Left renal pelvis (tissue), 4 donors: Measurements from ENCODE around the gene CIB2. TPM values are rescaled to one million over a fixed set of nuclear protein-coding genes. Genes with fewer than 3 reads are reported as not detected.

Source experiments
- DNase-seq, 4 donors: peaks; one replicate each; pipeline ENCODE4 v3.0.0-alpha.2; 2013; ENCODE audit warnings: low read depth in 4 of 4, low spot score in 3 of 4
- polyA plus RNA-seq, 4 donors: library from polyadenylated mRNA; unstranded; fragments of 120-200 nt; gene quantifications; one replicate each; pipeline ENCODE4 v1.2.1, GENCODE V29; 2013; ENCODE audit not compliant: insufficient read length in 4 of 4

CIB2 gene
- polyA plus RNA-seq, 4 donors: 15.6 to 30.5 (median 29.3) TPM

DNA sequence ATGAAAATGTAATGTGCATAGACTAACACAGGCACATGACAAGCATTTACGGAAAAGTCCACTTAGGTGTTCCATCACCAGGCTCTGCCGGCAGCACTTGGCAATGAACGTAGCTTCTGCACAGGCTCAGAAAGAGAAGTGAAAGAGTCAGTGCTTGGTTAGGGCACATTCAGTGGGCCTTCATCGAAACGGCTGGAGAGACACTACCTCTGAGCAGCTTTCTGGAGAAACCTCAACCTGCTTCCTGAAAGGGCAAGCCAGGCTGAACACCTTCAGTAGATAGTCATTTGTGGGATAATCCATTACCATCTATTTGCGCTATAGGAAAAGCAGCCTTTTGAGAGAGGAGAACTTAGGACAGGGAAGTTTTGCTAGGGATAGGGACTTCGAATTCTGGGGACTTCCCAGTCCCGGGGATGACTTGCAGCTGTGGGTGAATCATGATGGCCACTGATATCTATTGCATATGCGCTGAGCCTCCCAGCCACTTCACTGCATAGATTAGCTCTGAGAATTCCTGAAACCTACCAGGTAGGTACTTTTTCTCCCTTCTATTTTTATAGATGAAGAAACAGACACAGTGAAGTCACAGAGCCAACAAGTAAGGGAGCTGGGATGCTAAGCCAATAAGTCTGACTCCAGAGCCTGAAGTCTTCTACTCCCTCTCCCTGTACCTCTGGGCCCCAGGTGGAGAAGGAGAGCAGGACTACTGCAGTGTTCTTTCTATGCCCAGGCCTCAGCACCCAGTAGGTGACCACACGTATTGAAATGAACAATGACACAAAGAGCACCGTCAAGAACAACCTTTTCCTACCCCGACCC, 43.1 kb downstream of the CIB2 start:
- DNase-seq: no peak

DNA sequence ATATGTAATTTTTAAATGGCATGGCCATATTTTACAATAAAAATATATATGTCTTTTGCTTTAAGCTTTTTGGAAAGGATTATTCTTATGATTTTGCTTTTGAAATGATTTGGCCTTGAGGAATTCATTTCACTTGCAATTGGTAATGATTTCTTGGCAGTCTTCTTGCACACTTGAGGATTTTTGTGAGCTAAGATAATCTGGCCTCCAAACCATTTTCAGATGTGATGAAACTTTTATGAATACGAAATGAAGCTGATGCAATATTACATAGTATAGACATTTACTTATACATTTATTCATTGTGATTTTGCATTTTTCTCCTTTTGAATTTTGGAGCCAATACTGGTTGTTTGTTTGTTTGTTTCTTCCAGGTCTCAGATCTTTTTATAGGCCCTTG, 45.3 kb downstream of the CIB2 start:
- no peak for DNase-seq

DNA sequence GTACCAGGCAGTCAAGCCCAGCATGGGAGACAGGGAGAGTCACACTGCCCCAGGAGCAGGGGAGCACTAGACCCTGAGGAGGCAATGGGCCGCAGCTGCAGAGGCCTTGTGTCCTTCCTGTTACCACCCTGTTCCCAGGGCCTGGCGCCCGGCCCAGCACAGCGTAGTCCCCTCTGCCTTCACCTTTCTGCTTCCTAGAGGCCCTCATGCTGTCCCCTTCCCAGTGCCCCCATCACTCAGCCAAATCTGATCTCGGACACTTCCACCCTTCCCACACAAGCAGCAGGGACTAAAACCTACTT, 46.8 kb downstream of the CIB2 start:
- DNase-seq: no peak

DNA sequence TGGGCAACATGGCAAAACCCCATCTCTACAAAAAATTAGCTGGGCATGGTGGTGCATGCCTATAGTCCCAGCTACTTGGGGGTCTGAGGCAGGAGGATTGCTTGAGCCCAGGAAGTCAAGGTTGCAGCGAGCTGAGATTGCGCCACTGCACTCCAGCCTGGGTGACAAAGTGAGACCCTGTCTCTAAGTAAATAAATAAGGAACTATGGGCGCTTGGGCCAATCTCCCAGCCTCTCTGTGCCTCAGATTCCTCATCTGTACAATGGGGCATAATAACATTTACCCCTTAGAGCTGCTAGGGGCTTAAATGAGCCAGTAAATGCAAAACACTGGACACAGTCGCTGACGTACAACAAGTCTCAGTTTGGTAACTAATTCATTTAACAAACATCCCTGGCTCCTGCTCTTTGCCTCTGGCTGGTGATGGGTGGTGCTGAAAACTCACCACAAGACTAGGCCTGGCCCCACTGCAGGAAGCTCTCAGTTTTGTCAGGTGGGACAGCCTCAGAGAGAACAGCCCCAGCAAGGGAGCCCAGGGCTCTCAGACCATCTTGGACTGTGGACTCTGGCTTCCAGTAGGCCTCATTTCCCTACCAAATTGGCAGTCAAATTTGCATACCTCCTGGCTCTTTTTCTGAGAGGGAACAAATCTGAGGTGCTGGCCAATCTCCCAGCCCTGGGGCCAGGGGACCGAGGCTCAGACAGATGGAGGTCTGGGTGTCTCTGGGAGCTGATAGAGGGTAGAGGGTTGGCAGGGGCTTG, 47.4 kb downstream of the CIB2 start:
- no peak for DNase-seq

DNA sequence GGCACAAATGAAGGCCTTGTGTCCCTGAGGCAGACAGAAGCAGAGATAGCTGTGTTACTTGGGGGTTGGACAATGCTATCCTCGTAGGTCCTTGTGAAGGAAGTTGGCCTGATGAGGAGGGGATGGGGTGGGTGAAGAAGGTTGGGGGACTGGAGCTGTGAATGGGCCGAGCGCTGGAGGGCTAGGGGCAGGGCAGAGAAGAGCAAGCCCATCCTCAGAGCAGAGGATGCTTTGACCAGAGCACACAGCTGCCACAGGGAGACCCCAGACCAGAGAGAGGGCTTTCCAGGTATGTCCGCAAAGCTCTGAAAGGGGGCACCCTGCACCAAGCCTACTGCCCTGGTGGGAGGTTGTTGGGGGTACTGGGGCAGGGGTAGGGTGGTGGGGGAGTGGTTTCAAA, 48.1 kb downstream of the CIB2 start:
- no peak for DNase-seq

DNA sequence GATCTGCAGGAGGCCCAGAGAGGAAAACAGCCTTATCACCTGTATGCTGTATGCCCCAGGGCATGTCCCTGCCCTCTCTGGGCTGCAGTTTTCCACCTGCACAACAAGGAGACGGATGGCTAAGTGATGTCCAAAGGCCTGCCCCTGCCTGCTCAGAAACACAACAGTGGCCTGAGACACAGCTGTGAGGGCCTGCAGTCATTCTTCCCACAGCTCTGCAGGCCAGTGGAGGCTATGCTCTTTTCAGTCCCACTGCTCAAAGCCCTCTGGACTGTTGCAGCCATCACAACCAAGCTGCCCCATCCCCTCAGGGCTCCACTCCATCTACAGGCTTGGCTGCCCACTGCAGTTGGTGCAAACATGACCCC, 48.5 kb downstream of the CIB2 start:
- no peak for DNase-seq

DNA sequence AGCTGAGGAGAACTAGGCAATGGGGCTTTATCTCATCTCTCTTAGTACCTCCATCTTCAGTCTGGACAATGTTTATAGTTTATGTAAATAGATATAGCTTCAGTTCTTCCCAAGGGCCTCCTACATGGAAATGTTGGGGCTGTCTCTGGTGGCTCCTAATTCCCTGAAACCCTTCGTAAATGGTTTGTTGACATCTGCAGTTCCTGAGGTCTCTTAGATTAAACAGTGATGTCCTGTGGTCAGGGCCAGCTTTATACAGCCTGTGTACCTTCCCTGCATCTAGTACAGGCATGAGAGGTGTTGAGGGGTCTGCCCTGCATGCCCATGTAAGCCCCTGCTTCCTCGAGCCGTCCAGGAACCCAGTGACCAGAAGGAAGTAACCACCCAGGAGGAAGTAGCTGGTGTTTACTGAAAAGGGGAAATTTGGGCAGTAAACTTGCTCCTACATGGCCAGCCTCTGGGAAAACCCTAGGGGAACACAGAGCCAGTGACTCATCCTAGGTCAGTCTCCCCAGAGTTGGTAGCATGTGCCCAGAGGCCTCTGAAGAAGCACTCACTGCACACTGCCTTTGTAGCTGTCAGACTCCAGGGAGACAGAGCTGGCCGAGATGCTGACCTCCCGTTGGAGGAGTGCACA, 49.0 kb downstream of the CIB2 start:
- DNase-seq: no peak

DNA sequence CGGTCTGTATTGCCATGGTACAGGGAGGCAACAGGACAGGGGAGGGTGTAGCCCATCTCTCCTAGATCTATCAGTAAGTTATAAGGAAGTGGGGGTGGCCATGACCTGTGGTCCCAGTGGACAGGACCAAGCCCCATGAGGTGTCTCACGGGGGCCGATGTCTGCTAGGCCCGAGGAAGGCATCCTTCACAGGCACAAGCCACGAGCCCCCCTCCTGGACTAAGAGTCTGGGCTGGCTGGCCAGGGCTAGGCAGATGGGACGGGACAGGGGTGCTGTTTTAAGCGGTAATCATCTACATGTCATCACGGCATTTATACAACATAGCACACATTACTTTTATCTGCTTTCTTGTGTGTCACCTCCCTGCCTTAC, 51.2 kb downstream of the CIB2 start:
- no peak for DNase-seq

DNA sequence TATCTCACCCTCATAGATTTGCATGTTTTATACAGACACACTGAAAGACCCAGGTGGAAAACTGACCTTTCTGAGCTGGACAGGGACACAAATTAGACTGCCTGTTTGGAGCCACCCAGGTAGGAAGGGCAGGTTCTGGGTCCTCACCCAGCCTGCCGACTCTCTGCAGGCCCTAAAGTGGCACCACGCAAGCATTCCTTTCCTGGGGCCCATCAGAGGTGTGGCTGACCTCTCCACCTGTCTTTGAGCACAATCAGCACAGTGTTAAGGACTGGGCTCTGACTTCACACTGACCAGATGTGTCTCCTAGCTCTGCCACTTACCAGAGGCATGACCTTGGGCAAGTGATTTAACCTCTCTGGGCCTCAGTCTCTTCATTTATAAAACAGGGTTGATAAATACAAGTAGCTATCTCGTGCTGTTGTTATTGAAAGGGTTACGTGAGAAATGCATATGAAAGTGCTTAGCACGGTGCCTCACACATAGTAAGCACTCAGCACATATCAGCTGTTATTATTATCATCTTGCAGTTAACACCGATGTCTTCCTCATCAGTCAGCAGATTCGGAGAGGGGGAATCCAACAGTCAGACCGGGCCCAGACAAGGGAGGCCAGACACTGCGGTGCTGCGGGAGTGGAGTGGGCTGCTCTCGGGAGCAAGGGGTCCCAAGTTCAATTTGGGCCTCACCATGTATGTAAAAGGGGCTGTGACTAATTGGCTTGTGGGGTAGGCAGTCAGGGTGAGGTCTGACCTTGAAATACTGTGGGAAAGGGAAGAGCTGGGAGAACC, 51.8 kb downstream of the CIB2 start:
- no peak for DNase-seq

DNA sequence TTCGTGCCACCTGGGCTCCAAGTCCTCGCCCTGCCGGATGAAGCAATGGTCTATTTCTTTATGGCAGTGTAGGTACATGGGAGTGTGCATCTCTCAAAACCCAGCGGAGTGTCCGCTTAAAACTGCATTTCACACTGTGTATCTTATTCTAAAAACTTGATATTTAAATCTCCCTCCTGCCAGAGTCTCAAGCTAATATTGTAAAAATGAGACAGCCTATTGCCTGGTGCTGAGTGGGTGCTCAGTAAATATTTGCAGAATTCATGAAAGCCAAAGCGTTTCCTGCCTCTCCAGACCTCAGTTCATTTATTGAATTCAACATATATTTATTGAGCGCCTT, 53.4 kb downstream of the CIB2 start:
- DNase-seq: no peak

DNA sequence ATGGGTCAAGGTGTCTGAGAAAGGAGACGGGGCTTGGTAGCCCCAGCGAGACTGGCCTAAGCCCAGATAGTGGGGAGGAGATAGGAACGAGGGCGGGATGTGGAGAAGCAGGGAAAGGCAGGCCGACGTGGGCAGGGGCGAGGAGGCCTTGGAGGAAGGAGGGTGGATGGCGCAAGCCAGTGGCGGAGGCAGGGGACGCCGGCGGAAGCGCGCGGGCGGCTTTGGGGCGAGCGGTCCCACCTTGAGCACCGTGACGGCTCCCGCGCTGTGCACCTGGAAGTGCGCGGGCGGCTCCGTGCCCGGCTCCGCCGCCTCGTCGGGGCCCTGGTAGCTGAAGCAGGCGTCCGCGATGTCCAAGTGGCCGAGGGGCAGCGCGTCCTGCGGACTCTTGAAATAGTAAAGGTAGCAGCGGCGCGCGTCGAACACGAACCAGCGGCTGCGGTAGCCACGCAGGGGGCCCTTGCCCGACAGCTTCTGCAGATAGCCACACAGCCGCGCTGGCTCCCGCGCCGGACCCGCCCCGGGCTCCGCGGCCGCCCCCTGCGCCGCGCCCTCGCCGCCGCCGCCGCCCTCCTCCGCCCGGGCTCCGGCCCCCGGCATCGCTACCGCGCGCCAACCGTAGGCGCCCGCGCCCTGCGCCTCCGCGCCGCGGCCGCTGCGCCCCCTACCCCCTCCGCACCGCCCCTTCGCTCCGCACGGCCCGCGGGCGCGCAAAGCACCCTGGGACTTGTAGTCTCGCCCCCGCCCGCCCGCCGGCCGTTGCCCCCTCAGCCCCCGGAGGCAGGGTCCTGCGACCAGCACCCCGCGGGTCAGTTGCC, 54.0 kb downstream of the CIB2 start, which contains the start of gene TBC1D2B:
TBC1D2B (minus strand) TSS at position 659 of the 818 bp plus-strand sequence; CDS start at position 600, 59 bp downstream.
- no peak for DNase-seq

DNA sequence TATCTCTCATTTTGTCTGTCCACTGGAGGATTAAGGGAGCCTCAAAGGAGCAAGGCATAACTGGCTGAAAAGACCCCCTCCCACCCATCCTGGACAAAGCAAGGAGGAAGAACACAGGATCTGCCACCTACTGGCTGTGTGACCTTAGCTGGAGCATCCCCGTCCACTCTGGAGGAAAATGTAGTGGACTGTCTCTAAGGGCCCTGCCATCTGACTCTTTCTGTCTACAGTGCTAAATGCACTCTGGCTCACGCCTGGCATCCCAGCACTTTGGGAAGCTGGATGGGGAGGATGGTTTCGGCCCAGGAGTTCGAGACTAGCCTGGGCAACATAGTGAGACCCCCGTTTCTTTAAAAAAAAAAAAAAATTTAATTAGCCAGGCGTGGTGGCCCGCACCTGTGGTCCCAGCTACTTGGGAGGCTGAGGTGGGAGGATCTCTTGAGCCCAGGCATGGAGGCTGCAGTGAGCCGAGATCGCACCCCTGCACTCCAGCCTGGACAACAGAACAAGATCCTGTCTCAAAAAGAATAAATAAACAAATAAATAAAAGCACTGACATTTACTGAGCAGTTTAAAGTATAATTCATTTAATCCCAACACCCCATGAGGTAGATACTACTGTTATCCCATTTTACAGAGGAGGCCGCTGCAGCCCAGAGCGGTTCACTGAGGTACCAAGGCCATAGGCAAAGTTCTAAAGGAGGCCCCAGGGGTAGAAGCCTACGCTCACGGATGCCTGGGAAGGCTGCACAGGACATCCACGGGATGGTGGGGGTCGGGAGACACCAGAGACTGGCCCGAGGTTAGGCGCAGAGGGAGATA, 54.8 kb downstream of the CIB2 start:
- DNase-seq: no peak

DNA sequence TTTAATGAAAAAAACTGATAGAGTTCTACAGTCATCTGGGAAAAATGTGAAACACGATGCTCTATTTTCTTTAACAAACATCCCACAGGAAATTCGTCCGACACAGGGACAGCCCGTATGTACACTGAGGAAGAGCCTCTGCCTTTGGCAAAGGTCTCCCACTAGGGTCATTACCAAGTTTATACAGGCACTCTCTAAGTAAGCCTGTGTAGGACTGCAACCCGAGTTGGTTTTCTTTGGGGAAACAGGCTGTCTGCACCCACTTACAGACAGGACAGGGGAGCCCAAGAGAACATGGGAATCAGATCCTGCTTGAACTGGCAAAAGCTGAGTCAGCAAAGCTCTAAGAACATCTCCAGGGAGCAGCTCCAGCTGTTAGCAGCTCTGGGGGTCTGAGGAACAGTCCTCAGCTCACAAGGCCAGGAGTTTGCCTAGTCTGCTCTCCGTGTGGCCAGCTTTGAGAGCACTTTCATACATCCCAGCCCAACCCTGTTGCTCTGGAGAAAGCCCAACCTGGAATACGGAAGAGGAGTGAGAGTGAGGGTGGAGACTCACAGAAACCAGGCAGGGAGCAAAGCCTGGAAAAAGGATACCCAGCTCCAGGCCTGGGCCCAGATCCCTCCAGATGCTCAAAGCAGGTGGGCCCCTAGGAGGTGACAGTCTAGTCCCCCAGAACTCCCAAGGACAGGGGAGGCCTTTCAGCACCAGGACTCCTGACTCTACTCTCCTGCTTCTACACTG, 55.6 kb downstream of the CIB2 start:
- no peak for DNase-seq

DNA sequence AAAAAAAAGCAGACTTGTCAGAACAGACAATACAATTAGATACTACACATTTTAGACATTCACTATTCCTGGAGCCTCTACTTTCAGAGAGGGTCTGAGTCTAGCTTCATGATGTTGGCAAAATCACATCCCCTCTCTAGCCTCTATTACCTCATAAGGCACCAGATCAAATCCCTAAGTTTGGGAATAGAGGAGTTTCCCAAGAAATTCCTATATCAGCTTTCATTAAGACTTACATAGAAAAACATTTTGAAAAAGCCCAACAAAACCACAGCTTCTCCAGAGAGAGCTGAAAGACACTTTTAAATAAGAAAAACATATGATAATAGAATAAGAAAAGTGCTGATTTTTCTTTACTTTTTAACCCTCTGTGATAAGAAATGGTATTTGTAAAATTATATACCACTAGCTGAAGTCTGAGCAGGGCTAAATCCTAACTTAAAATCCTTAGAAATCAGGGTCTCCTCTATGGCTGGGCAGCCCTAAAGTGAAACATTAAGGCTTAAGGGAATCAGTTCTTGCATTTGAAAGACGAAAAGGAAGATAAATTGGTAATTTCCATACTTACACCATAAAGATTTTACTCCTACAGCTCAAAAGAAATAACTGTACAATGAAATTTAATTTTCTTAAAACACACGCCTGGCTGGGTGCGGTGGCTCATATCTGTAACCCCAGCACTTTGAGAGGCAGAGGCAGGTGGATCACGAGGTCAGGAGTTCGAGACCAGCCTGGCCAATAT, 58.0 kb downstream of the CIB2 start:
- DNase-seq: no peak

DNA sequence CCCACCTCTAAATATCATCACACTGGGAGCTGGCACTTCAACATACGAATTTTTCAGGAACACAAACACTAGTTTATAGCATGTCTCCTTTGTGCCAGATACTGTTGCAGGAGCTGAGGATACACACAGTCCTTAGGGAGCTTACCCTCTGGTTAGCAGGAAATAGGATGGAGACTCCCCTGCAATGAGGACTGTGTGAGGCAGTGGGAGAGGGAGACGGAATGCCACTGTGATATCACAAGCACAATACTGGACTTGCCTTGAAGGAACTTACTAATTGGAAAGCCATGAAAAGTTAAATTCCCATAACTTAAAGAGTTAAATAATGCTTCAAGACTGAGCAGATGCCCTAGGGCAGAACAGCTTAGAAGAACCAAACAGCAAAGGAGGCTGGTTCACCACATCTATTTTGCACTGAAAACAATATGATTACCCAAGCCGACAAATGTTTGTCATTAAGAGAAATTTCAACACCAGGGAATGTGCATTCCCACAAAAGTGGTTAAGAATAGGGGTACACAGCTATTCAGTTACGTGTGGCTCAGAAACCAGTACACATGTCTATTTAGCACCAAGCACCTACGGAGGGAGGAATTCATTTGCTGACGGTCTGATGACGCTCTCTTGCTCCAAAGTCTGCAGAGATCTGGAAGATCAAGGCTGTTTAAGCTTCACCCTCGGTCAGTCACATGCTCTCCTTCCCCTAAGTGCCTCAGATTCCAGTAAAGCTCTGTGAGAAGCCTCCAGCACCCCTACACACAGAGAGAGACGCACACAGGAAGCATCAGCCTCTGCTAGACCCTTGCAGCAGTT, 59.0 kb downstream of the CIB2 start:
- no peak for DNase-seq

DNA sequence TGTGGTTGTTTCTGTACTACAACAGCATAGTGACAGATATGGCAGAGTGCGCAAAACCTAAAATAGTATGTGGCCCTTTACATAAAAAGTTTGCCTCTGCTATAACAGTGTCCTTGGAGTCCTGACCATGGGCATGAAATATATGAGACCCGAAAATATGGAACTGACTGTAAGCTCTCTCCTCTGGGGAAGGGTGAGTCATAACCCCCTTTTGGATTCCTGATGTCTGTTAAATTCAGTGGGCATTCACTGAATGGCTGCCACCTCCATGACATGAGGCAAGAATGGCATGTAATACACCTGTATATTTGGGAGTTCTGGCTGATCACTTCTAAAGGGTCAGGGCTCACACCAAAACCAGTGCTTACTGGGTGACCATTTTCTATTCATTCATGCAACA, 59.9 kb downstream of the CIB2 start:
- no peak for DNase-seq

DNA sequence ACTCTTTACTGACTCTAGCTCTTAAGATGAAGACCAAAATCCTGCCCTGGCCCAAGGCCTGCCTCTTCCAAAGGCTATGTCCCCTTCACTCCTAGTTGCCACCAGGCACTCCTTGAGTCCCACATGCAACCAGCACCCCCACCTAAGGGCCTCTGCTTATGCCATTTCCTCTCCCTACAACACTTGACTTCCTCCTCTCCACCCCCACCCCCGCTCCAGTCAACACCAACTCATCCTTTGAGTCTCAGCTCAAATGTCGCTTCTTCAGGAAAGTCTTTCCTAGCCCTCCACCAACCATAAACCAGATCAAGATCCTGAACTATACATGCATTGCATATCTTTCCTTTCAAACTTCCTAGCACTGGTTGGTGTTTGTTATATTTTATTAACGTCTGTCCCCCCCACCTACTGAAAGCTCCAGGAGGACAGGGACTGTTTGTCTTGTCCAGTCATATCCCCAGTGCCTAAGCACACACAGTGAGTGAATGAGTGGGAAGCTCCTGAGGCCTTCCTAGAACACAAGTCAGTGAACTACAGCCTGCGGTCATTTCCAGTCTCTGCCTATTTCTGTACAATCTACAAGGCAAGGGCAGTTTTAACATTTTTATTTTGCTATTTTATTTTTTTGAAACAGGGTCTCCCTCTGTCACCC, 61.1 kb downstream of the CIB2 start:
- no peak for DNase-seq
